HG02763 (cell line): ENCODE measurements around the gene PODXL.
"Not testable (repeated sequence)": the region's sequence is repeated elsewhere in the genome, so short reads cannot be mapped to it uniquely, and the experiment has no call there.

Source experiments
- ATAC-seq: cut with Tn5 transposase; IDR thresholded peaks from one replicate; pipeline ENCODE4 v1.9.1; 2021; ENCODE audit warnings: mild to moderate bottlenecking, moderate library complexity; ENCODE audit not compliant: unreplicated experiment

Gene PODXL

GRCh38 chr7:131538813-131539179, 17.6 kb downstream of the PODXL start:
- no peak for ATAC-seq

GRCh38 chr7:131538071-131538812, 18.2 kb downstream of the PODXL start:
- no peak for ATAC-seq

- no peak for ATAC-seq
These were observed 18.9 kb downstream of the PODXL start for GRCh38 chr7:131537571-131537978.

GRCh38 chr7:131536361-131536849, 20.0 kb downstream of the PODXL start:
- ATAC-seq: no peak

- ATAC-seq: no peak
These were observed 22.6 kb downstream of the PODXL start for GRCh38 chr7:131533566-131534561.

- ATAC-seq: no peak
These were observed 23.3 kb downstream of the PODXL start for GRCh38 chr7:131533151-131533559.

- no peak for ATAC-seq
These were observed 23.8 kb downstream of the PODXL start for GRCh38 chr7:131532570-131533091.

GRCh38 chr7:131530137-131530536, 26.3 kb downstream of the PODXL start:
- ATAC-seq: no peak

- no peak for ATAC-seq
These were observed 26.8 kb downstream of the PODXL start for GRCh38 chr7:131529617-131530016.

GRCh38 chr7:131529179-131529578, 27.2 kb downstream of the PODXL start:
- no peak for ATAC-seq

- ATAC-seq: no peak
These were observed 29.0 kb downstream of the PODXL start for GRCh38 chr7:131527456-131527855.

- no peak for ATAC-seq
These were observed 30.6 kb downstream of the PODXL start for GRCh38 chr7:131525820-131526219.

GRCh38 chr7:131524703-131525102, 31.7 kb downstream of the PODXL start:
- no peak for ATAC-seq

GRCh38 chr7:131524115-131524514, 32.3 kb downstream of the PODXL start:
- no peak for ATAC-seq

- ATAC-seq: no peak
These were observed 34.0 kb downstream of the PODXL start for GRCh38 chr7:131522325-131522930.

- no peak for ATAC-seq
These were observed 34.7 kb downstream of the PODXL start for GRCh38 chr7:131521651-131522163.

- no peak for ATAC-seq
These were observed 37.8 kb downstream of the PODXL start for GRCh38 chr7:131518626-131519025.

- ATAC-seq: no peak
These were observed 39.1 kb downstream of the PODXL start for GRCh38 chr7:131517218-131517923.

GRCh38 chr7:131515471-131515870, 41.0 kb downstream of the PODXL start:
- ATAC-seq: not testable (repeated sequence)
